ENCODE data around the gene CYSTM1. TPM values are rescaled to one million over a fixed set of nuclear protein-coding genes. Genes with fewer than 3 reads are reported as not detected.

Gene CYSTM1
- total RNA-seq, 2 experiments from 2014 or later, result 7.2 to 7.4 TPM

- no peak overlapping the region for H3K27ac Mint-ChIP-seq
- TF ChIP-seq, protein P1, sequence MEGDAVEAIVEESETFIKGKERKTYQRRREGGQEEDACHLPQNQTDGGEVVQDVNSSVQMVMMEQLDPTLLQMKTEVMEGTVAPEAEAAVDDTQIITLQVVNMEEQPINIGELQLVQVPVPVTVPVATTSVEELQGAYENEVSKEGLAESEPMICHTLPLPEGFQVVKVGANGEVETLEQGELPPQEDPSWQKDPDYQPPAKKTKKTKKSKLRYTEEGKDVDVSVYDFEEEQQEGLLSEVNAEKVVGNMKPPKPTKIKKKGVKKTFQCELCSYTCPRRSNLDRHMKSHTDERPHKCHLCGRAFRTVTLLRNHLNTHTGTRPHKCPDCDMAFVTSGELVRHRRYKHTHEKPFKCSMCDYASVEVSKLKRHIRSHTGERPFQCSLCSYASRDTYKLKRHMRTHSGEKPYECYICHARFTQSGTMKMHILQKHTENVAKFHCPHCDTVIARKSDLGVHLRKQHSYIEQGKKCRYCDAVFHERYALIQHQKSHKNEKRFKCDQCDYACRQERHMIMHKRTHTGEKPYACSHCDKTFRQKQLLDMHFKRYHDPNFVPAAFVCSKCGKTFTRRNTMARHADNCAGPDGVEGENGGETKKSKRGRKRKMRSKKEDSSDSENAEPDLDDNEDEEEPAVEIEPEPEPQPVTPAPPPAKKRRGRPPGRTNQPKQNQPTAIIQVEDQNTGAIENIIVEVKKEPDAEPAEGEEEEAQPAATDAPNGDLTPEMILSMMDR (IDR thresholded peaks at IDR 0.05), result no peak
- ATAC-seq (ENCODE audit: poor library complexity) (no peak), DNase-seq (no peak)
- H3K9me3 Mint-ChIP-seq, result no peaks in the 10 kb centered on the region
- Histone ChIP-seq H3K27ac (ENCODE audit: low read depth in 1 of 2, low read length in 2 of 2) (no peak overlapping the region), H3K9me3 (ENCODE audit: control insufficient read depth in 1 of 2, insufficient read depth in 1 of 2, low read length in 2 of 2) (no peaks in the 10 kb centered on the region), H3K4me1 (ENCODE audit: insufficient read depth, low read length) (no peaks in the 10 kb centered on the region), H3K27me3 (ENCODE audit: control insufficient read depth in 1 of 2, insufficient read depth in 2 of 2, low read length in 2 of 2) (no peaks in the 10 kb centered on the region), H3K36me3 (ENCODE audit: insufficient read depth, low read length) (no peaks in the 10 kb centered on the region), H3K4me3 (ENCODE audit: low read length) (no peak overlapping the region)
- no peaks in the 10 kb centered on the region for H3K4me1 Mint-ChIP-seq (ENCODE audit: low read depth)
- intact Hi-C loops (cut with DNase I, micrococcal nuclease), result no loop called here
- POLR2A ChIA-PET, result no interaction called here
- no peak overlapping the region for H3K4me3 Mint-ChIP-seq
- CTCF ChIA-PET, result interaction anchor here (1.3 kb wide), 2 partner anchors 8 to 31 kb away, joined by 3 read pairs; no protein-coding TSS in a partner anchor
- no peaks in the 10 kb centered on the region for H3K27me3 Mint-ChIP-seq
- no peaks in the 10 kb centered on the region for H3K36me3 Mint-ChIP-seq (ENCODE audit: low read depth)
Measured at GRCh38 chr5:140213370-140213983, 38.5 kb downstream of the CYSTM1 start.

- Mint-ChIP-seq H3K4me1 (ENCODE audit: low read depth) (no peaks in the 10 kb centered on the region), H3K9me3 (no peaks in the 10 kb centered on the region), H3K27ac (no peak overlapping the region), H3K27me3 (no peaks in the 10 kb centered on the region), H3K4me3 (no peak overlapping the region), H3K36me3 (ENCODE audit: low read depth) (no peaks in the 10 kb centered on the region)
- ATAC-seq (ENCODE audit: poor library complexity), result no peak
- Histone ChIP-seq H3K4me3 (ENCODE audit: low read length) (no peak overlapping the region), H3K27me3 (ENCODE audit: control insufficient read depth in 1 of 2, insufficient read depth in 2 of 2, low read length in 2 of 2) (no peaks in the 10 kb centered on the region), H3K9me3 (ENCODE audit: control insufficient read depth in 1 of 2, insufficient read depth in 1 of 2, low read length in 2 of 2) (no peaks in the 10 kb centered on the region), H3K27ac (ENCODE audit: low read depth in 1 of 2, low read length in 2 of 2) (no peak overlapping the region), H3K36me3 (ENCODE audit: insufficient read depth, low read length) (no peaks in the 10 kb centered on the region), H3K4me1 (ENCODE audit: insufficient read depth, low read length) (no peaks in the 10 kb centered on the region)
- TF ChIP-seq, protein P1 (IDR thresholded peaks at IDR 0.05), result no peak
- no peak for DNase-seq
- CTCF ChIA-PET, result no interaction called here
- POLR2A ChIA-PET, result no interaction called here
- intact Hi-C loops (cut with DNase I, micrococcal nuclease), result no loop called here
Measured at GRCh38 chr5:140214831-140215230, 39.8 kb downstream of the CYSTM1 start.

DNA sequence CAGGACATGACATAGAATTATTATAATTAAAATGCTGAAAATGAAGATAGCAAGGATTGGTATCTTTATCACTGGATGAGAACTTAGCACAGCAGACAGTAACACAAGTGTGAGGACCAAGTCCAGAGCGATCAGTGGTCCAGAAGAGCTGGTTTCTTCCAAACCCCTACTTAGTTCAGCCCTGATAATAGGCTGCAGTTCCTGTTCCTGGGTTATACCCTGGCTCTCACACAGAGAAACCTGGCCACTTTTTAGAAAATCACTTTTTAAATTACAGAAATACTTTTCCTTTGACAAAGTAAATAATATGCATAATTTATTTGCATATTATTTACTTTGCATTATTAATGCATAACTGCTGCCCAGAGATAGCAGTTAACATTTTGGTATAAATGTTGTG lies 40.3 kb downstream of the CYSTM1 start:
- Mint-ChIP-seq H3K27me3 (no peaks in the 10 kb centered on the region), H3K27ac (no peak overlapping the region), H3K9me3 (no peaks in the 10 kb centered on the region), H3K4me3 (no peak overlapping the region), H3K36me3 (ENCODE audit: low read depth) (no peaks in the 10 kb centered on the region), H3K4me1 (ENCODE audit: low read depth) (no peaks in the 10 kb centered on the region)
- intact Hi-C loops (cut with DNase I, micrococcal nuclease), result no loop called here
- ATAC-seq (ENCODE audit: poor library complexity) (no peak), DNase-seq (no peak)
- H3K4me3 ChIP-seq (ENCODE audit: low read length), result no peak overlapping the region
- ChIA-PET POLR2A (no interaction called here), CTCF (no interaction called here)
- H3K36me3 ChIP-seq (ENCODE audit: insufficient read depth, low read length), result no peaks in the 10 kb centered on the region
- no peak overlapping the region for H3K27ac ChIP-seq (ENCODE audit: low read depth in 1 of 2, low read length in 2 of 2)
- no peaks in the 10 kb centered on the region for H3K9me3 ChIP-seq (ENCODE audit: control insufficient read depth in 1 of 2, insufficient read depth in 1 of 2, low read length in 2 of 2)
- H3K4me1 ChIP-seq (ENCODE audit: insufficient read depth, low read length), result no peaks in the 10 kb centered on the region
- TF ChIP-seq, protein P1 (IDR thresholded peaks at IDR 0.05), result no peak
- no peaks in the 10 kb centered on the region for H3K27me3 ChIP-seq (ENCODE audit: control insufficient read depth in 1 of 2, insufficient read depth in 2 of 2, low read length in 2 of 2)
